ENCODE results near the gene ABCC9.

ABCC9 gene

GRCh38 chr12:21828136-21828775 lies 113.0 kb downstream of the ABCC9 start:
- CTCF ChIA-PET = no interaction called here
- DNase-seq (ENCODE audit: low spot score) = no peak
- no peak overlapping the region for H3K27ac ChIP-seq
- POLR2A ChIA-PET (ENCODE audit: low non-redundant PET) = no interaction called here
- no peak for TF ChIP-seq CTCF (conservative IDR thresholded peaks at IDR 0.05; ENCODE audit: low read depth)

- no peak overlapping the region for H3K27ac ChIP-seq
- POLR2A ChIA-PET (ENCODE audit: low non-redundant PET) = no interaction called here
- no peak for TF ChIP-seq CTCF (conservative IDR thresholded peaks at IDR 0.05; ENCODE audit: low read depth)
- CTCF ChIA-PET = no interaction called here
- no peak for DNase-seq (ENCODE audit: low spot score)
Observed at GRCh38 chr12:21827083-21827482, 114.1 kb downstream of the ABCC9 start.

GRCh38 chr12:21826618-21826910 lies 114.7 kb downstream of the ABCC9 start:
- no peak for TF ChIP-seq CTCF (conservative IDR thresholded peaks at IDR 0.05; ENCODE audit: low read depth)
- no peak overlapping the region for H3K27ac ChIP-seq
- no peak for DNase-seq (ENCODE audit: low spot score)
- ChIA-PET POLR2A (ENCODE audit: low non-redundant PET) (no interaction called here), CTCF (no interaction called here)

- CTCF ChIA-PET = no interaction called here
Observed at GRCh38 chr12:21825886-21826617, 115.2 kb downstream of the ABCC9 start.

GRCh38 chr12:21823581-21823980 lies 117.6 kb downstream of the ABCC9 start:
- ChIA-PET CTCF (no interaction called here), POLR2A (ENCODE audit: low non-redundant PET) (no interaction called here)

More at GRCh38 chr12:21825886-21826617, 115.2 kb downstream of the ABCC9 start:
- H3K27ac ChIP-seq = no peak overlapping the region
- POLR2A ChIA-PET (ENCODE audit: low non-redundant PET) = no interaction called here
- no peak for TF ChIP-seq CTCF (conservative IDR thresholded peaks at IDR 0.05; ENCODE audit: low read depth)
- DNase-seq (ENCODE audit: low spot score) = no peak

GRCh38 chr12:21819678-21820077 lies 121.5 kb downstream of the ABCC9 start:
- POLR2A ChIA-PET (ENCODE audit: low non-redundant PET) = no interaction called here
- DNase-seq (ENCODE audit: low spot score) = no peak
- CTCF ChIA-PET = no interaction called here
- H3K27ac ChIP-seq = no peak overlapping the region
- TF ChIP-seq CTCF (conservative IDR thresholded peaks at IDR 0.05; ENCODE audit: low read depth) = no peak

More at GRCh38 chr12:21823581-21823980, 117.6 kb downstream of the ABCC9 start:
- no peak for DNase-seq (ENCODE audit: low spot score)
- no peak for TF ChIP-seq CTCF (conservative IDR thresholded peaks at IDR 0.05; ENCODE audit: low read depth)
- no peak overlapping the region for H3K27ac ChIP-seq

Measured in RWPE1 (cell line).